Peyer's patch (tissue), 4 donors: ENCODE measurements around the gene CHST6. TPM values are rescaled to one million over a fixed set of nuclear protein-coding genes. Genes with fewer than 3 reads are reported as not detected.
A peak's percentile ranks its signal among the peaks of the same experiment; 100 is the strongest.
"Not testable (repeated sequence)": the region's sequence is repeated elsewhere in the genome, so short reads cannot be mapped to it uniquely, and the experiment has no call there.

Experiments
- DNase-seq, 3 donors: peaks; one replicate each; pipeline ENCODE4 v3.0.0-alpha.2; 2017 to 2019
- H3K27ac ChIP-seq, 4 donors: fragments of 200-600 bp; sonication (generic); one replicate each; pipeline ENCODE4 v1.5.1; 2016 to 2019
- H3K27me3 ChIP-seq, 2 donors: fragments of 200-600 bp; sonication (generic); one replicate each; pipeline ENCODE4 v1.5.1; 2019
- H3K36me3 ChIP-seq, 3 donors: fragments of 200-600 bp; sonication (generic); one replicate each; pipeline ENCODE4 v1.5.1; 2016 to 2019
- H3K4me1 ChIP-seq, 4 donors: fragments of 200-600 bp; sonication (generic); one replicate each; pipeline ENCODE4 v1.5.1; 2016 to 2019
- H3K4me3 ChIP-seq, 4 donors: fragments of 200-600 bp; sonication (generic); 1 replicate in 3 of 4; 2 replicates in 1 of 4; pipeline ENCODE4 v1.5.1; 2016 to 2019; ENCODE audit warnings: mild to moderate bottlenecking in 1 of 4
- H3K9me3 ChIP-seq, 4 donors: fragments of 200-600 bp; sonication (generic); one replicate each; pipeline ENCODE4 v1.5.1; 2016 to 2019; ENCODE audit warnings: mild to moderate bottlenecking in 1 of 4
- CTCF ChIP-seq, 6 experiments: fragments of 450-650 bp in 4 of 6; fragments of 200-600 bp in 2 of 6; sonication (generic) in 1 of 6; IDR thresholded peaks; one replicate each; pipeline ENCODE4 v1.5.1; 2017 to 2019; ENCODE audit warnings: antibody characterized with exemption in 6 of 6, mild to moderate bottlenecking in 3 of 6, moderate library complexity in 1 of 6
- POLR2A ChIP-seq, 2 donors: fragments of 450-650 bp; IDR thresholded peaks; one replicate each; pipeline ENCODE4 v1.5.1; 2017; ENCODE audit warnings: antibody characterized with exemption in 2 of 2, mild to moderate bottlenecking in 2 of 2, moderate library complexity in 2 of 2
- total RNA-seq, 4 donors: library from RNA; depleted of rRNA; stranded (reverse); fragments of >200 nt; gene quantifications; one replicate each; pipeline ENCODE4 v1.1.0, GENCODE V29; 2016

The CHST6 gene
- total RNA-seq, 4 donors from 2014 or later: 12.8 to 50.2 (median 22.3) TPM; not detected in 1

GRCh38 chr16:75514296-75514695 lies 19.1 kb upstream of the CHST6 start:
- Histone ChIP-seq H3K4me1 (peaks cover 0 to 5% (median 0%) of the 10 kb centered on the region in 4 donors), H3K9me3 (no peaks in the 10 kb centered on the region), H3K4me3 (no peak overlapping the region), H3K27me3 (no peaks in the 10 kb centered on the region), H3K36me3 (no peaks in the 10 kb centered on the region), H3K27ac (no peak overlapping the region)
- no peak for DNase-seq
- TF ChIP-seq POLR2A (IDR thresholded peaks at IDR 0.05): no peak
- no peak for TF ChIP-seq CTCF (IDR thresholded peaks at IDR 0.05)

- Histone ChIP-seq H3K27ac (peak overlapping the region in 1 of 4 donors; percentile 33), H3K4me3 (no peak overlapping the region), H3K9me3 (no peaks in the 10 kb centered on the region), H3K36me3 (no peaks in the 10 kb centered on the region), H3K4me1 (no peaks in the 10 kb centered on the region), H3K27me3 (no peaks in the 10 kb centered on the region)
- DNase-seq: peak in 1 of 3 donors; percentile 66
- no peak for TF ChIP-seq POLR2A (IDR thresholded peaks at IDR 0.05)
- TF ChIP-seq CTCF (IDR thresholded peaks at IDR 0.05): no peak
Observed at GRCh38 chr16:75506574-75506973, 11.3 kb upstream of the CHST6 start.

- no peak for DNase-seq
- Histone ChIP-seq H3K4me3 (no peak overlapping the region), H3K27me3 (no peaks in the 10 kb centered on the region), H3K36me3 (no peaks in the 10 kb centered on the region), H3K9me3 (no peaks in the 10 kb centered on the region), H3K4me1 (no peaks in the 10 kb centered on the region), H3K27ac (peak overlapping the region in 1 of 4 donors; percentile 33)
- TF ChIP-seq CTCF (IDR thresholded peaks at IDR 0.05) (no peak), POLR2A (IDR thresholded peaks at IDR 0.05) (no peak)
Observed at GRCh38 chr16:75506107-75506506, 10.9 kb upstream of the CHST6 start.

GRCh38 chr16:75503801-75504200 lies 8.6 kb upstream of the CHST6 start:
- Histone ChIP-seq H3K4me1 (no peaks in the 10 kb centered on the region), H3K27me3 (no peaks in the 10 kb centered on the region), H3K4me3 (no peak overlapping the region), H3K27ac (no peak overlapping the region), H3K9me3 (no peaks in the 10 kb centered on the region), H3K36me3 (no peaks in the 10 kb centered on the region)
- DNase-seq: no peak
- TF ChIP-seq CTCF (IDR thresholded peaks at IDR 0.05) (no peak), POLR2A (IDR thresholded peaks at IDR 0.05) (no peak)

GRCh38 chr16:75502916-75503605 lies 7.8 kb upstream of the CHST6 start:
- TF ChIP-seq POLR2A (IDR thresholded peaks at IDR 0.05) (no peak), CTCF (IDR thresholded peaks at IDR 0.05) (no peak)
- H3K36me3 ChIP-seq: no peaks in the 10 kb centered on the region
- no peaks in the 10 kb centered on the region for H3K27me3 ChIP-seq
- DNase-seq: no peak
- no peaks in the 10 kb centered on the region for H3K9me3 ChIP-seq
- H3K4me1 ChIP-seq: no peaks in the 10 kb centered on the region
- H3K4me3 ChIP-seq: no peak overlapping the region
- no peak overlapping the region for H3K27ac ChIP-seq

GRCh38 chr16:75501820-75502219 lies 6.6 kb upstream of the CHST6 start:
- H3K36me3 ChIP-seq, H3K4me3 ChIP-seq, DNase-seq, H3K9me3 ChIP-seq, H3K27me3 ChIP-seq, H3K4me1 ChIP-seq: not testable (repeated sequence)
- peak overlapping the region in 1 of 4 donors; percentile 26 for H3K27ac ChIP-seq
